HG02642 (cell line): Measurements from ENCODE around the gene SYNGR1.
"Not testable (repeated sequence)": the region's sequence is repeated elsewhere in the genome, so short reads cannot be mapped to it uniquely, and the experiment has no call there.

Experiments
- ATAC-seq: cut with Tn5 transposase; IDR thresholded peaks from one replicate; pipeline ENCODE4 v1.9.1; 2021; ENCODE audit warnings: mild to moderate bottlenecking; ENCODE audit not compliant: unreplicated experiment, poor library complexity

The SYNGR1 gene

GRCh38 chr22:39395936-39396796 is 46.4 kb downstream of the SYNGR1 start:
- ATAC-seq: no peak

GRCh38 chr22:39396797-39397195 is 47.0 kb downstream of the SYNGR1 start:
- ATAC-seq: no peak

GRCh38 chr22:39401301-39401631 is 51.5 kb downstream of the SYNGR1 start:
- ATAC-seq: no peak

GRCh38 chr22:39405346-39406085 is 55.7 kb downstream of the SYNGR1 start:
- ATAC-seq: no peak

- no peak for ATAC-seq
These were observed 58.4 kb downstream of the SYNGR1 start for GRCh38 chr22:39408173-39408572.

GRCh38 chr22:39408807-39409206 is 59.0 kb downstream of the SYNGR1 start:
- ATAC-seq: no peak

- ATAC-seq: no peak
These were observed 59.8 kb downstream of the SYNGR1 start for GRCh38 chr22:39409516-39410029.

GRCh38 chr22:39410264-39410663 is 60.5 kb downstream of the SYNGR1 start:
- no peak for ATAC-seq

- ATAC-seq: not testable (repeated sequence)
These were observed 62.1 kb downstream of the SYNGR1 start for GRCh38 chr22:39411828-39412365.

GRCh38 chr22:39413204-39413603 is 63.4 kb downstream of the SYNGR1 start:
- not testable (repeated sequence) for ATAC-seq

- ATAC-seq: no peak
These were observed 64.6 kb downstream of the SYNGR1 start for GRCh38 chr22:39414377-39414776.

GRCh38 chr22:39414886-39415285 is 65.1 kb downstream of the SYNGR1 start:
- ATAC-seq: no peak

GRCh38 chr22:39415506-39415905 is 65.7 kb downstream of the SYNGR1 start:
- ATAC-seq: no peak

- no peak for ATAC-seq
These were observed 66.5 kb downstream of the SYNGR1 start for GRCh38 chr22:39416319-39416718.

- ATAC-seq: no peak
These were observed 67.8 kb downstream of the SYNGR1 start for GRCh38 chr22:39417641-39418040.

GRCh38 chr22:39418696-39419095 is 68.9 kb downstream of the SYNGR1 start:
- ATAC-seq: no peak

GRCh38 chr22:39419096-39419495 is 69.3 kb downstream of the SYNGR1 start:
- ATAC-seq: no peak

- no peak for ATAC-seq
These were observed 70.1 kb downstream of the SYNGR1 start for GRCh38 chr22:39419911-39420310.

- ATAC-seq: no peak
These were observed 71.9 kb downstream of the SYNGR1 start for GRCh38 chr22:39421691-39422090.

- no peak for ATAC-seq
These were observed 72.3 kb downstream of the SYNGR1 start for GRCh38 chr22:39422101-39422500.

GRCh38 chr22:39422721-39423120 is 72.9 kb downstream of the SYNGR1 start:
- no peak for ATAC-seq
